SW 1271 (cell line): Measurements from ENCODE around the gene GSTM1.
"Not testable (repeated sequence)": the region's sequence is repeated elsewhere in the genome, so short reads cannot be mapped to it uniquely, and the experiment has no call there.

ENCODE experiments used
- DNase-seq, 2 experiments: peaks; one replicate each; lab custom pipeline; 2025; lab: John Stamatoyannopoulos, UW

Gene GSTM1

GRCh38 chr1:109659997-109660690 lies 27.5 kb upstream of the GSTM1 start:
- DNase-seq, result no peak

DNA sequence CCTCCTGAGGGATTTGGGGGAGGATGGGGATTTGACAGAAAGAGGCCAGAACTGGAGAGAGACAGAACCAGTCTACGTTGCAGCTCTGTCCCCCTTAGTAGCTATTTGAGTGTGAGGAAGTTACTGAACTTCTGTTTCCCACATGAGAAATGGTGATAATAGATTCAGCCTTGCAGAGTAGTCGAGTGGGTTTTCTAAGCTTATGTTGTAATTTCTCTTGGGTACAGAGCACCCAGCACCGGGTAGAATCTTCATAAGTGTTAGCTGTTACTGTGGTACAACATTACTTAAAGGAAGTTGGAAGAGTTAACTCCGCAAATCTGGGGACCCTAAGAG lies 27.0 kb upstream of the GSTM1 start:
- DNase-seq, result not testable (repeated sequence)

- no peak for DNase-seq
These were observed 26.2 kb upstream of the GSTM1 start for GRCh38 chr1:109661391-109661790.

GRCh38 chr1:109664671-109665070 lies 22.9 kb upstream of the GSTM1 start:
- no peak for DNase-seq

GRCh38 chr1:109667452-109668122 lies 20.0 kb upstream of the GSTM1 start, which contains the start of gene GSTM2:
TSS of gene GSTM2 (plus strand) at chr1:109668057. CDS start at chr1:109668116, 59 bp downstream.
- DNase-seq, result no peak

DNA sequence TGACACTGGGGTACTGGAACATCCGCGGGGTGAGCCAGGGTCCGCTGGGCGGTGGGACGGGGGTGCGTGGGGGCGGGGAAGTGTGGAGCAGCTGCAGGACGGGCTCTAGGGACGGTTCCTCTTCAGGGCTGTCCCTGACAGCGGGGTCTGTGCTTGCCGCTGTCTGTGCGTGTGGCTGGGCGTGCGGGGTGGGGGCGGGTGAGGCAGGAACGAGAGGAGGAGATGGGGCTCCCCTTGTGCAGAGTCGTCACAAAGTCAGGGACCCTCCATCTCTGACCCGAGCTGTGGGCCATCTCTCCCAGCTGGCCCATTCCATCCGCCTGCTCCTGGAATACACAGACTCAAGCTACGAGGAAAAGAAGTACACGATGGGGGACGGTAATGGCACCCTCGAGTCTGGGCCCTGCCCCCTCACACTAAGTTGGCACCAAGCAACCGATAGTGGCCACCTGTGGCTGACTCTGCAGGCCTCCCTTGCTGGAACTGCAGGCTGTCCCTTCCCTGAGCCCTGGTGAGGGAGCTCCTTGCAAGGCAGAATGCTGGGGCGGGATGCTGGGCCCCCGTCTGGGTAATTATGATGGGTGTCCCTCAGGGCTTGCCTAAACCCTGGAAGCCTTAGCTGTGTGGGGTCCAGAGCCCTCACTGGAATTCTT lies 19.4 kb upstream of the GSTM1 start:
- DNase-seq, result no peak

GRCh38 chr1:109669246-109669948 lies 18.2 kb upstream of the GSTM1 start:
- DNase-seq, result no peak

- DNase-seq, result not testable (repeated sequence)
These were observed 17.7 kb upstream of the GSTM1 start for GRCh38 chr1:109669949-109670302.

DNA sequence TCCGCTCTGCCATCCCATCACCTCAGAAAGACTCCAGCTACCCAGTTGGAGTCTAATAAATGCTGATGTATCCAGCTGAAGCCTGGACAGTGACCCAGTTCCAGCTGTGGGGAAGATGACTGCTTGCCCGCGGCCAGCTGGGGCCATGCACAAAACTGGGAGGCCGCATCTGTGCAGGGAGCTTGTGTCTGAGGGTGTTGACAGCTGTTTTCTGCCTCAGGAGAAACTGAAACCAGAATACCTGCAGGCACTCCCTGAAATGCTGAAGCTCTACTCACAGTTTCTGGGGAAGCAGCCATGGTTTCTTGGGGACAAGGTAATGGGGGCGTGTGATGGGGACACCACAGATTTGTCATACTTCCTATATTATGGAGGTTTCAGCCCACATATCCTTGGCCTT lies 16.6 kb upstream of the GSTM1 start:
- DNase-seq, result no peak

DNA sequence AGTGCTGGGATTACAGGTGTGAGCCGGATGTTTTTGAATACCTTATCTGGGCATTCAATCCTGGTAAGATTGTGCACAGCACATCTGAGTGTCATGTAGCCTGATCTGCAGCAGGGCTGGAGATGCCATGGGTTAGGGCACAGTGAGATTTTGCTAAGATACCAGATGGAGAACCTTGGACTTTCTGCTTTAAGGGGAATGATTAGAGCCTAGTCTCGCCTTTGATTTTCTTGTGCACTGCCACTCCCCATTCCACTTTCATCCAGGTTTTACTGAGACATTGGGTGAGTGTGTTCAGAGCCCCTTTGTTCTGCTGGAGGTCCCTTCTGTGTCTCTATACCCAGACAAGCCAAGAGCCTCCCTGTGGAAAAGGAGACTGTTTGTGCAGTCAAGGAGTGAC lies 13.8 kb upstream of the GSTM1 start:
- DNase-seq, result not testable (repeated sequence)

GRCh38 chr1:109676683-109677381 lies 10.8 kb upstream of the GSTM1 start:
- not testable (repeated sequence) for DNase-seq

- DNase-seq, result no peak
These were observed 10.2 kb upstream of the GSTM1 start for GRCh38 chr1:109677459-109677858.

- DNase-seq, result not testable (repeated sequence)
These were observed 9.0 kb upstream of the GSTM1 start for GRCh38 chr1:109678637-109679036.

DNA sequence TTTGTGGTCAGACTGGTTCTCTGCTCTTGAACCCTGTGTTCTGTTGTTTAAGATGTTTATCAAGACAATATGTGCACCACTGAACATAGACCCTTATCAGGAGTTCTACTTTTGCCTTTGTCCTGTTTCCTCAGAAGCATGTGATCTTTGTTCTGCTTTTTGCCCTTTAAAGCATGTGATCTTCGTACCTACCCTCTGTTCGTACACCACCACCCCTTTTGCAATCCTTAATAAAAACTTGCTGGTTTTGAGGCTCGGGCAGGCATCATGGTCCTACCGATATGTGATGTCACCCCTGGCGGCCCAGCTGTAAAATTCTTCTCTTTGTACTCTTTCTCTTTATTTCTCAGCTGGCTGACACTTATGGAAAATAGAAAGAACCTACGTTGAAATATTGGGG lies 2.8 kb upstream of the GSTM1 start:
- DNase-seq, result not testable (repeated sequence)

- DNase-seq, result not testable (repeated sequence)
These were observed 2.2 kb upstream of the GSTM1 start for GRCh38 chr1:109685399-109685798.

DNA sequence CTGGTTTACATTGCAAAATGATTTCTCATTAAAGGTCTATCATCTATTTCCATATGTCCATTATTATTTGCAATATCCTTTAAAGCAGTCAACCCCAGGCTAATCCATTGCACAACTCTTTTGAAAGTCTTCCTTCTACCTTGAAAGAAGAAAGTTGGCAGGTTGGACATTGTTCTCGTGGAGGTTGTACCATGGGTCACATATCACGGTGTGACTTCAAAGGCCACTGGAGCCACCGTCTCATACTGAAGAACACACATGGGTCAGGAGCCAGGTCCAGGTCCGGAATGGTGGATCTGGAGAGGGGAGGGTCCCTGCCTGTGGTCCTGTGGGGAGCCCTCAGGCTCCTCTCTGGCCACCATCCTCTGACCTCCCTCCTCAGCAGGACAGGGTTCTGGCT lies 1.7 kb upstream of the GSTM1 start:
- DNase-seq, result not testable (repeated sequence)

DNA sequence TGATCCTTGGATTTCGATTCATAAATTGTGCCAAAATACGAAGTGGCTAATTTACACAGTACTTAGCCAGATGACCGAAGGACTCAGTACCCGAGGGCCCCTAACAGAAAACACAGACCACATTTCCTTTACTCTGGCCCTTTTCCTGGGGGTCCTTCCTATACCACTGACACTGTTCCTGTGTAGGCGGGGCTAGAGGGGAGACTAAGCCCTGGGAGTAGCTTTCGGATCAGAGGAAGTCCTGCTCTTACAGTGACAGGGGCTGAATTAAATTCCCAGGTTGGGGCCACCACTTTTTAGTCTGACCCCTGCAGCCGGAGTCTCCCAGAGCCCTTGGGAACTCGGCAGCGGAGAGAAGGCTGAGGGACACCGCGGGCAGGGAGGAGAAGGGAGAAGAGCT lies 508 bp upstream of the GSTM1 start:
- not testable (repeated sequence) for DNase-seq

- no peak for DNase-seq
These were observed 2.3 kb downstream of the GSTM1 start for GRCh38 chr1:109689844-109690405.

DNA sequence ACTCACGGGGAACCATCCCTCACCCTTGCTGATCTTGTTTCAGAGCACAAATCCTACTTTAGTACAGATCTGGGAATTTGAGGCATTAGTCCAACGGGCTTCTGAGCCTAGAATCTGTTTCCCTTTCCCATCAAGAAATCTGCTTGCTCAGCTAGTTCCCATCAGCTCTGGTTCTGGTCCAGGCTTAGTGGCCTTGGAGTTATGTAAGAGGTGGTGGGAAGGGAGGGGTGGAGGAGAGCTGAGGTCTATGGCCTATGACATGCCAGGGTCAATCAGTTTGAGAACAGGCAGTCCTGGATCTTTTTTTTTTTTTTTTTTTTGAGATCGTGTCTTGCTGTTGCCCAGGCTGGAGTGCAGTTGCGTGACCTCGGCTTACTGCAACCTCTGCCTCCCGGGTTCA lies 4.1 kb downstream of the GSTM1 start:
- no peak for DNase-seq

GRCh38 chr1:109694400-109694799 lies 6.8 kb downstream of the GSTM1 start:
- DNase-seq, result not testable (repeated sequence)

GRCh38 chr1:109695138-109695537 lies 7.5 kb downstream of the GSTM1 start:
- not testable (repeated sequence) for DNase-seq

DNA sequence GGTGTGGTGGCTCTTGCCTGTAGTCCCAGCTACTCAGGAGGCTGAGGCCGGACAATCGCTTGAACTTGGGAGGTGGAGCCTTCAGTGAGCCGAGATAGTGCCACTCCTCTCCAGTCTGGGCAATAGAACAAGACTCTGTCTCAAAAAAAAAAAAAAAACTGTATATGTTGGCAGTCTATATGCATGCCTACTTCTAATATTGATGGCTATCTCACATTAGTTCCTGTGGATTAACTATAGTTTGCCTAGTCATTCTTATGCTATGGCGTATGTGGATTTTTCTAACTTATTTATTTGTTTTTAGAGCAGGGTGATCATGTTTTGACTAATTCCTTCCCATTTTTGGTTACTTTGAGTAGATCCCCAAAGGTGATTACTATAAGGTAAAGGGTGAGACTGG lies 9.4 kb downstream of the GSTM1 start:
- no peak for DNase-seq
